ENCODE measurements around the gene SLC9B1.

- TF ChIP-seq CTCF (IDR thresholded peaks at IDR 0.05): no peak
- no peak for TF ChIP-seq FOSL2 (IDR thresholded peaks at IDR 0.05; ENCODE audit: borderline replicate concordance, low read depth)
Measured at GRCh38 chr4:102918859-102919258, 100.6 kb downstream of the SLC9B1 start.
